Astrocyte (in vitro differentiated cells and primary cell): ENCODE measurements around the gene HM13. TPM values are rescaled to one million over a fixed set of nuclear protein-coding genes. Genes with fewer than 3 reads are reported as not detected.

ENCODE experiments used
- DNase-seq: peaks from one replicate; pipeline ENCODE4 v3.0.0-alpha.2; 2010; ENCODE audit warnings: low read depth
- FAIRE-seq: peaks from 2 replicates; lab custom pipeline; 2011; peaks lifted over from hg19 to GRCh38; lab: Jason Lieb, UNC
- H2AFZ ChIP-seq: 2 replicates; pipeline ENCODE4 v1.6.0; 2012; ENCODE audit warnings: low read depth, low read length, inconsistent platforms
- H3K27ac ChIP-seq: 2 replicates; pipeline ENCODE4 v1.5.1; 2011; ENCODE audit warnings: low read depth, low read length, inconsistent platforms
- H3K27me3 ChIP-seq: 2 replicates; pipeline ENCODE4 v1.6.0; 2011; ENCODE audit warnings: low read length, inconsistent platforms; ENCODE audit not compliant: insufficient read depth
- H3K36me3 ChIP-seq: 2 replicates; pipeline ENCODE4 v1.5.1; 2011; ENCODE audit warnings: low read length, inconsistent platforms; ENCODE audit not compliant: insufficient read depth
- H3K4me1 ChIP-seq: 2 replicates; pipeline ENCODE4 v1.5.1; 2011; ENCODE audit warnings: low read length, inconsistent platforms; ENCODE audit not compliant: insufficient read depth
- H3K4me2 ChIP-seq: 2 replicates; pipeline ENCODE4 v1.6.0; 2012; ENCODE audit warnings: low read length, inconsistent platforms
- H3K4me3 ChIP-seq: 2 replicates; pipeline ENCODE4 v1.5.1; 2011; ENCODE audit warnings: low read depth, mild to moderate bottlenecking, low read length, inconsistent platforms; ENCODE audit not compliant: insufficient read depth
- H3K79me2 ChIP-seq: 2 replicates; pipeline ENCODE4 v1.6.0; 2012; ENCODE audit warnings: mild to moderate bottlenecking, low read length, inconsistent platforms; ENCODE audit not compliant: insufficient read depth
- H3K9ac ChIP-seq: 2 replicates; pipeline ENCODE4 v1.6.0; 2012; ENCODE audit warnings: mild to moderate bottlenecking, low read length, inconsistent platforms
- H3K9me3 ChIP-seq: 2 replicates; pipeline ENCODE4 v1.5.1; 2012; ENCODE audit warnings: low read depth, mild to moderate bottlenecking, low read length, inconsistent platforms; ENCODE audit not compliant: insufficient read depth
- H4K20me1 ChIP-seq: 2 replicates; pipeline ENCODE4 v1.6.0; 2012; ENCODE audit warnings: low read length, inconsistent platforms; ENCODE audit not compliant: insufficient read depth
- H3K27ac Mint-ChIP-seq: one replicate; pipeline ENCODE4 v1.8.0; 2021; ENCODE audit warnings: mild to moderate bottlenecking, mixed read lengths; ENCODE audit not compliant: unreplicated experiment
- H3K27me3 Mint-ChIP-seq: one replicate; pipeline ENCODE4 v1.8.0; 2021; ENCODE audit warnings: low read depth, mixed read lengths; ENCODE audit not compliant: unreplicated experiment
- H3K36me3 Mint-ChIP-seq: one replicate; pipeline ENCODE4 v1.8.0; 2021; ENCODE audit warnings: low read depth, mixed read lengths; ENCODE audit not compliant: unreplicated experiment
- H3K4me1 Mint-ChIP-seq: one replicate; pipeline ENCODE4 v1.8.0; 2021; ENCODE audit warnings: low read depth, mixed read lengths; ENCODE audit not compliant: unreplicated experiment
- H3K4me3 Mint-ChIP-seq: one replicate; pipeline ENCODE4 v1.8.0; 2021; ENCODE audit warnings: mild to moderate bottlenecking, moderate library complexity, mixed read lengths; ENCODE audit not compliant: unreplicated experiment
- H3K9me3 Mint-ChIP-seq: one replicate; pipeline ENCODE4 v1.8.0; 2021; ENCODE audit warnings: mild to moderate bottlenecking, mixed read lengths; ENCODE audit not compliant: unreplicated experiment
- CTCF ChIP-seq: IDR thresholded peaks from 2 replicates; pipeline ENCODE4 v1.5.1; 2011; ENCODE audit warnings: low read depth, mild to moderate bottlenecking, inconsistent platforms, low read length, moderate library complexity; ENCODE audit not compliant: insufficient read depth
- EZH2 ChIP-seq: IDR thresholded peaks from 2 replicates; pipeline ENCODE4 v1.6.1; 2012; ENCODE audit warnings: mild to moderate bottlenecking, low read length, inconsistent platforms; ENCODE audit not compliant: insufficient read depth
- total RNA-seq: library from RNA; stranded (reverse); gene quantifications from 2 replicates; pipeline ENCODE4 v1.2.1, GENCODE V29; 2021

The HM13 gene
- total RNA-seq, 1 donor from 2014 or later = 399 TPM

DNA sequence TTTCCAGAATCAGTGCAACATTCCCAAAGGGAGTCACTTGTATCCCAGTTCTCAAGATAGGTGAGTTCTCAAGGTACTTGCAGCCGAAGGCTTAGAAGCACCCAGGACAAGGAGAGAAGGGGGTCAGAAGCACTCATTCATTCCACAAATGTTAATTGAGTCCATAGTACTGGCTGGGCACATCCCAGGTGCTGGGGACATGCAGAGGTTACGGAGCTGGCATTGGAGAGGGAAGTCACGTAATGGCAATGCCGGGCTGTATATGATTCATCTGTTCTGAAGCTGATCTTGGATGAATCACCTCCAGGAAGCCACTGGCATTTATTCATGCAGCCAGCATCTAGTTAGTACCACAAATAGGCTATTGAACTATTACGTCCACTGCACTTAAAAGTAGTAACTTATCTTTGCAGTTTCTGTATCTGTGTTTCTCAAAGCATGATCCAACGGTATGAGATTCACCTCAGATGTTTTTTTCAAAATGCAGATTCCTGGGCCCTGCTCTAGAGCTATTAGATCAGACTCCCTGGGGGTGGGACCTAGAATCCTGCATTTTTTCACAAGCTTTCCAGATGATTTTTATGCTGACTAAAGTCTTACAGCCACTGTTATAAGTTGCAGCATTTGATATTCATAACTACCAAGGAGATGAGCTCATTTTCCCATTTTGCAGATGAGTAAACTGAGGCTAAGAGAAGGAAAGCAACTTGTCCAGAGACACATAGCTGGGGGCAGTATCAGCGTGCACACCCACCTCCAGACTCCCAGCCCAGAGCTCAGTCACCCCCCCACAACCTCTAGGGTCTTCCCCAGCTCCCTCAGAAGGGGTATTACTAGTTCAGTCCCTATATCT, 46.7 kb downstream of the HM13 start:
- H3K79me2 ChIP-seq = peaks cover 3% of the 10 kb centered on the region
- TF ChIP-seq CTCF (no peak), EZH2 (no peak)
- H3K9me3 Mint-ChIP-seq = no peaks in the 10 kb centered on the region
- H4K20me1 ChIP-seq = peaks cover 15% of the 10 kb centered on the region
- H3K27ac ChIP-seq = peak overlapping the region; percentile 96
- peaks cover 41% of the 10 kb centered on the region for H3K4me1 Mint-ChIP-seq
- H3K36me3 Mint-ChIP-seq = peaks cover 42% of the 10 kb centered on the region
- no peak overlapping the region for H2AFZ ChIP-seq
- peak overlapping the region; percentile 74 for H3K4me2 ChIP-seq
- peaks cover 40% of the 10 kb centered on the region for H3K4me1 ChIP-seq
- peak overlapping the region; percentile 82 for H3K9ac ChIP-seq
- FAIRE-seq (peak; percentile 76), DNase-seq (peak; percentile 98)
- no peak overlapping the region for H3K4me3 ChIP-seq
- no peaks in the 10 kb centered on the region for H3K27me3 Mint-ChIP-seq
- no peaks in the 10 kb centered on the region for H3K9me3 ChIP-seq
- peaks cover 28% of the 10 kb centered on the region for H3K36me3 ChIP-seq
- peak overlapping the region; percentile 96 for H3K27ac Mint-ChIP-seq
- peak overlapping the region; percentile 42 for H3K4me3 Mint-ChIP-seq
- no peaks in the 10 kb centered on the region for H3K27me3 ChIP-seq

DNA sequence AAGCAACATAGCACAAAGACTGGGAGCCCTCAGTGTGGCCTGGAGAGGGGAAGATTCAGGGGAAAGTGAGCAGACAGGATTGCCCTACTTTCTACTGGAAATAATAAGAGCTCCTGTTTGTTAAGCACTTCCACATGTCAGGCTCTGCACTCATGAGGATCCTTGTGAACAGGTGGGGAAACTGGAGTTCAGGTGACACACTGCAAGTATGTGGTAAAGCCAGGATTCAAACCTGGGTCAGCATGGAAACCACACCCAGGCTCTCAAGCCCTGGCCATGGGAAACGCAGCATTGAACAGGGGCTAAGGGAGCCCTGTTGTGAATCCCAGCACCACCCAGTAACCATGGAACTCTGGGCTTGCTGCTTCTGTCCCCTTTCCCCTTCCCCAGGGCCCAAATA, 48.0 kb downstream of the HM13 start:
- no peak overlapping the region for H2AFZ ChIP-seq
- peaks cover 15% of the 10 kb centered on the region for H4K20me1 ChIP-seq
- peak overlapping the region; percentile 52 for H3K9ac ChIP-seq
- no peaks in the 10 kb centered on the region for H3K27me3 Mint-ChIP-seq
- no peak overlapping the region for H3K4me2 ChIP-seq
- H3K4me1 Mint-ChIP-seq = peaks cover 46% of the 10 kb centered on the region
- FAIRE-seq (no peak), DNase-seq (no peak)
- H3K4me3 ChIP-seq = no peak overlapping the region
- H3K4me1 ChIP-seq = peaks cover 53% of the 10 kb centered on the region
- peak overlapping the region; percentile 96 for H3K27ac Mint-ChIP-seq
- H3K9me3 ChIP-seq = no peaks in the 10 kb centered on the region
- H3K9me3 Mint-ChIP-seq = no peaks in the 10 kb centered on the region
- H3K79me2 ChIP-seq = peaks cover 3% of the 10 kb centered on the region
- peak overlapping the region; percentile 96 for H3K27ac ChIP-seq
- H3K4me3 Mint-ChIP-seq = no peak overlapping the region
- TF ChIP-seq EZH2 = no peak
- no peak for TF ChIP-seq CTCF
- no peaks in the 10 kb centered on the region for H3K27me3 ChIP-seq
- peaks cover 28% of the 10 kb centered on the region for H3K36me3 ChIP-seq
- peaks cover 40% of the 10 kb centered on the region for H3K36me3 Mint-ChIP-seq

- Mint-ChIP-seq H3K4me3 (no peak overlapping the region), H3K36me3 (peaks cover 38% of the 10 kb centered on the region), H3K27ac (no peak overlapping the region), H3K9me3 (no peaks in the 10 kb centered on the region), H3K4me1 (peaks cover 54% of the 10 kb centered on the region), H3K27me3 (no peaks in the 10 kb centered on the region)
- Histone ChIP-seq H3K9me3 (no peaks in the 10 kb centered on the region), H4K20me1 (peaks cover 16% of the 10 kb centered on the region), H3K27ac (no peak overlapping the region), H3K36me3 (peaks cover 21% of the 10 kb centered on the region), H2AFZ (no peak overlapping the region), H3K4me2 (no peak overlapping the region), H3K79me2 (peaks cover 3% of the 10 kb centered on the region), H3K4me3 (no peak overlapping the region), H3K9ac (no peak overlapping the region), H3K4me1 (peaks cover 66% of the 10 kb centered on the region), H3K27me3 (no peaks in the 10 kb centered on the region)
- DNase-seq (no peak), FAIRE-seq (no peak)
- no peak for TF ChIP-seq CTCF
- TF ChIP-seq EZH2 = no peak
Measured at GRCh38 chr20:31564284-31564683, 50.0 kb downstream of the HM13 start.
